ENCODE data around the gene AEBP2.
"Not testable (repeated sequence)": the region's sequence is repeated elsewhere in the genome, so short reads cannot be mapped to it uniquely, and the experiment has no call there.

Gene AEBP2

GRCh38 chr12:19439059-19440018 lies at the start of gene AEBP2:
AEBP2 (plus strand) TSS chr12:19439492; CDS start chr12:19439700, 208 bp downstream.
- peak; percentile 66 for DNase-seq

- no peak for DNase-seq
Observed at GRCh38 chr12:19390051-19390598, 49.2 kb upstream of the AEBP2 start.

- not testable (repeated sequence) for DNase-seq
Observed at GRCh38 chr12:19392644-19393043, 46.6 kb upstream of the AEBP2 start.

GRCh38 chr12:19394385-19394784 lies 44.9 kb upstream of the AEBP2 start:
- DNase-seq, result no peak

GRCh38 chr12:19397534-19397933 lies 41.8 kb upstream of the AEBP2 start:
- DNase-seq, result no peak

- DNase-seq, result no peak
Observed at GRCh38 chr12:19398376-19399363, 40.6 kb upstream of the AEBP2 start.

- DNase-seq, result not testable (repeated sequence)
Observed at GRCh38 chr12:19400649-19401285, 38.5 kb upstream of the AEBP2 start.

GRCh38 chr12:19402211-19402610 lies 37.1 kb upstream of the AEBP2 start:
- DNase-seq, result no peak

GRCh38 chr12:19402743-19403431 lies 36.4 kb upstream of the AEBP2 start:
- no peak for DNase-seq

GRCh38 chr12:19404242-19404880 lies 34.9 kb upstream of the AEBP2 start:
- DNase-seq, result no peak

GRCh38 chr12:19409376-19409775 lies 29.9 kb upstream of the AEBP2 start:
- DNase-seq, result no peak

GRCh38 chr12:19410211-19410610 lies 29.1 kb upstream of the AEBP2 start:
- DNase-seq, result no peak

- DNase-seq, result no peak
Observed at GRCh38 chr12:19410629-19411185, 28.6 kb upstream of the AEBP2 start.

- DNase-seq, result no peak
Observed at GRCh38 chr12:19411234-19412204, 27.8 kb upstream of the AEBP2 start.

GRCh38 chr12:19412844-19413243 lies 26.4 kb upstream of the AEBP2 start:
- no peak for DNase-seq

- not testable (repeated sequence) for DNase-seq
Observed at GRCh38 chr12:19413582-19413981, 25.7 kb upstream of the AEBP2 start.

GRCh38 chr12:19415563-19415962 lies 23.7 kb upstream of the AEBP2 start:
- no peak for DNase-seq

GRCh38 chr12:19419086-19419485 lies 20.2 kb upstream of the AEBP2 start:
- no peak for DNase-seq

- DNase-seq, result no peak
Observed at GRCh38 chr12:19421503-19422282, 17.6 kb upstream of the AEBP2 start.

All from DMS79 treated with DMSO at 0.1 percent for 48 hours (cell line).